GM21515 (cell line): Measurements from ENCODE around the gene GPX5.

Experiments used
- ATAC-seq: cut with Tn5 transposase; IDR thresholded peaks from one replicate; pipeline ENCODE4 v1.9.1; 2021; ENCODE audit not compliant: unreplicated experiment

GPX5 gene

GRCh38 chr6:28553986-28554881 is 28.6 kb downstream of the GPX5 start:
- ATAC-seq = no peak

- no peak for ATAC-seq
These were observed 29.5 kb downstream of the GPX5 start for GRCh38 chr6:28555136-28555535.

- ATAC-seq = no peak
These were observed 32.9 kb downstream of the GPX5 start for GRCh38 chr6:28558629-28559028.

GRCh38 chr6:28563430-28564095 is 37.9 kb downstream of the GPX5 start:
- ATAC-seq = no peak

- no peak for ATAC-seq
These were observed 40.3 kb downstream of the GPX5 start for GRCh38 chr6:28565823-28566526.

GRCh38 chr6:28566527-28567252 is 41.0 kb downstream of the GPX5 start:
- ATAC-seq = no peak

- ATAC-seq = no peak
These were observed 41.8 kb downstream of the GPX5 start for GRCh38 chr6:28567506-28567905.

- ATAC-seq = no peak
These were observed 42.9 kb downstream of the GPX5 start for GRCh38 chr6:28568515-28569108.

- ATAC-seq = no peak
These were observed 44.1 kb downstream of the GPX5 start for GRCh38 chr6:28569748-28570147.

- ATAC-seq = no peak
These were observed 54.8 kb downstream of the GPX5 start for GRCh38 chr6:28580475-28580874.

GRCh38 chr6:28583463-28583862 is 57.8 kb downstream of the GPX5 start:
- no peak for ATAC-seq
